OCI-LY3 (cell line): ENCODE results near the gene TMEM125.

Experiments
- H2AFZ ChIP-seq: fragments of 200-600, 300-600 bp; shearing (Covaris generic); 2 replicates; pipeline ENCODE4 v1.6.0; 2014; ENCODE audit warnings: antibody characterized with exemption, low read depth, low read length
- H3K27ac ChIP-seq: fragments of 200-600, 300-600 bp; sonication (generic); 2 replicates; pipeline ENCODE4 v1.5.1; 2014; ENCODE audit warnings: mild to moderate bottlenecking, low read length, moderate library complexity, mixed read lengths
- H3K27me3 ChIP-seq: fragments of 200-600, 300-600 bp; sonication (generic); 2 replicates; pipeline ENCODE4 v1.6.1; 2014; ENCODE audit warnings: low read depth, low read length, mixed read lengths
- H3K36me3 ChIP-seq: fragments of 200-600, 300-600 bp; sonication (generic); replicated peaks from 2 replicates; pipeline ENCODE3; 2014; ENCODE audit warnings: low read depth, low read length, mixed read lengths
- H3K4me1 ChIP-seq: fragments of 300-600, 200-600 bp; sonication (generic); 2 replicates; pipeline ENCODE4 v1.6.1; 2014; ENCODE audit warnings: low read length, mixed read lengths
- H3K4me2 ChIP-seq: fragments of 200-600, 300-600 bp; sonication (generic); 2 replicates; pipeline ENCODE4 v1.6.1; 2014; ENCODE audit warnings: low read length, mixed read lengths
- H3K4me3 ChIP-seq: fragments of 300-600, 200-600 bp; sonication (generic); 2 replicates; pipeline ENCODE4 v1.5.1; 2014; ENCODE audit warnings: antibody characterized with exemption, mild to moderate bottlenecking, low read length, moderate library complexity
- H3K79me2 ChIP-seq: fragments of 300-600, 200-600 bp; shearing (Covaris generic); 2 replicates; pipeline ENCODE4 v1.6.1; 2014; ENCODE audit warnings: mild to moderate bottlenecking, low read length, mixed read lengths
- H3K9ac ChIP-seq: fragments of 300-600, 200-600 bp; shearing (Covaris generic); 2 replicates; pipeline ENCODE4 v1.6.0; 2014; ENCODE audit warnings: mild to moderate bottlenecking, low read length, moderate library complexity
- H3K9me3 ChIP-seq: fragments of 200-600, 300-600 bp; shearing (Covaris generic); 2 replicates; pipeline ENCODE4 v1.6.1; 2014; ENCODE audit warnings: low read length, mixed read lengths; ENCODE audit not compliant: insufficient read depth
- H4K20me1 ChIP-seq: fragments of 200-600, 300-600 bp; sonication (generic); 2 replicates; pipeline ENCODE4 v1.6.1; 2016; ENCODE audit warnings: low read length, mixed read lengths; ENCODE audit not compliant: insufficient read depth
- CTCF ChIP-seq: fragments of 200-600, 300-600 bp; sonication (generic); IDR thresholded peaks from 2 replicates; pipeline ENCODE4 v1.5.1; 2014; ENCODE audit warnings: antibody characterized with exemption, low read length, low read depth
- EZH2phosphoT487 ChIP-seq: fragments of 200-600 bp; shearing (Covaris generic); IDR thresholded peaks from 2 replicates; pipeline ENCODE4 v1.6.1; 2018; ENCODE audit warnings: antibody characterized with exemption, mixed run types, low read depth

The TMEM125 gene

GRCh38 chr1:43315481-43315880 is 45.7 kb downstream of the TMEM125 start:
- H3K4me1 ChIP-seq, result no peaks in the 10 kb centered on the region
- no peak overlapping the region for H2AFZ ChIP-seq
- H3K4me3 ChIP-seq, result no peak overlapping the region
- H3K27me3 ChIP-seq, result no peaks in the 10 kb centered on the region
- H3K36me3 ChIP-seq, result no peaks in the 10 kb centered on the region
- no peaks in the 10 kb centered on the region for H4K20me1 ChIP-seq
- H3K9ac ChIP-seq, result no peak overlapping the region
- no peaks in the 10 kb centered on the region for H3K79me2 ChIP-seq
- no peak overlapping the region for H3K4me2 ChIP-seq
- no peak overlapping the region for H3K27ac ChIP-seq
- H3K9me3 ChIP-seq, result no peaks in the 10 kb centered on the region
- TF ChIP-seq CTCF (no peak), EZH2phosphoT487 (no peak)

- Histone ChIP-seq H3K9me3 (no peaks in the 10 kb centered on the region), H2AFZ (no peak overlapping the region), H3K4me2 (no peak overlapping the region), H3K9ac (no peak overlapping the region), H3K4me3 (no peak overlapping the region), H3K36me3 (no peaks in the 10 kb centered on the region), H3K79me2 (no peaks in the 10 kb centered on the region), H4K20me1 (no peaks in the 10 kb centered on the region), H3K4me1 (no peaks in the 10 kb centered on the region), H3K27ac (no peak overlapping the region), H3K27me3 (no peaks in the 10 kb centered on the region)
- TF ChIP-seq EZH2phosphoT487, result no peak
- TF ChIP-seq CTCF, result no peak
Measured at GRCh38 chr1:43315963-43316737, 46.4 kb downstream of the TMEM125 start.

GRCh38 chr1:43316738-43317520 is 47.1 kb downstream of the TMEM125 start:
- H3K79me2 ChIP-seq, result no peaks in the 10 kb centered on the region
- H3K36me3 ChIP-seq, result no peaks in the 10 kb centered on the region
- no peak overlapping the region for H3K4me3 ChIP-seq
- H3K4me2 ChIP-seq, result no peak overlapping the region
- TF ChIP-seq CTCF (no peak), EZH2phosphoT487 (no peak)
- no peak overlapping the region for H3K27ac ChIP-seq
- no peak overlapping the region for H2AFZ ChIP-seq
- H3K9me3 ChIP-seq, result no peaks in the 10 kb centered on the region
- H3K27me3 ChIP-seq, result no peaks in the 10 kb centered on the region
- H3K9ac ChIP-seq, result no peak overlapping the region
- no peaks in the 10 kb centered on the region for H3K4me1 ChIP-seq
- no peaks in the 10 kb centered on the region for H4K20me1 ChIP-seq

GRCh38 chr1:43317817-43318471 is 48.2 kb downstream of the TMEM125 start:
- Histone ChIP-seq H3K27me3 (no peaks in the 10 kb centered on the region), H4K20me1 (no peaks in the 10 kb centered on the region), H3K4me2 (no peak overlapping the region), H3K9me3 (no peaks in the 10 kb centered on the region), H3K79me2 (no peaks in the 10 kb centered on the region), H2AFZ (no peak overlapping the region), H3K9ac (no peak overlapping the region), H3K36me3 (no peaks in the 10 kb centered on the region), H3K4me3 (no peak overlapping the region), H3K27ac (no peak overlapping the region), H3K4me1 (no peaks in the 10 kb centered on the region)
- no peak for TF ChIP-seq CTCF
- TF ChIP-seq EZH2phosphoT487, result no peak
